Ovary (tissue), 3 donors: ENCODE results near the gene NUDT4.

ENCODE experiments used
- CTCF ChIP-seq, 3 donors: fragments of 450-650 bp in 2 of 3; fragments of 200-600 bp in 1 of 3; IDR thresholded peaks; one replicate each; pipeline versions ENCODE4 v1.5.1 to v1.8.0; 2016 to 2022; ENCODE audit warnings: antibody characterized with exemption in 3 of 3, mild to moderate bottlenecking in 1 of 3
- POLR2A ChIP-seq: fragments of 450-650 bp; IDR thresholded peaks from one replicate; pipeline ENCODE4 v1.6.1; 2017; ENCODE audit warnings: antibody characterized with exemption, mild to moderate bottlenecking, moderate library complexity
- donor health status: DM: no; HTN: no; CAD: no.

- TF ChIP-seq POLR2A (no peak), CTCF (IDR thresholded peaks at IDR 0.05) (no peak)
Measured at GRCh38 chr12:93430280-93430679, 52.6 kb downstream of the NUDT4 start.
